Posterior vena cava (tissue), 2 donors: Measurements from ENCODE around the gene SUOX. TPM values are rescaled to one million over a fixed set of nuclear protein-coding genes. Genes with fewer than 3 reads are reported as not detected.

Experiments
- DNase-seq: peaks from one replicate; pipeline ENCODE4 v3.0.0-alpha.2; 2020; ENCODE audit warnings: low spot score
- intact Hi-C, 2 donors: fragments of 100-400 bp; cut with DNase I; formaldehyde crosslinking; loops; one replicate each; pipeline versions ENCODE4 v1.14.1 to v1.14.2; 2022 to 2023
- long read RNA-seq, 2 donors: library from polyadenylated mRNA; unstranded; transcript quantifications; one replicate each; pipeline ENCODE4 v2.0.0, GENCODE V29; 2020 to 2021
- total RNA-seq, 2 donors: library from RNA; stranded (reverse); fragmentation: NEBNext Ultra II Directional; extraction: Animal tissue kit (Norgen Biotek cat#: 25700); gene quantifications; one replicate each; pipeline ENCODE4 v1.2.1, GENCODE V29; 2021
- donor health status: DM: yes; HTN: yes; CAD: no.
- donor health status: DM: yes; HTN: yes; CAD: no.

The SUOX gene
- total RNA-seq: 10 to 100 TPM; 15.0 to 15.9 TPM
- long read RNA-seq, donor 1, transcript SUOX-202 (4 exons, 2,306 nt): minor isoform, 6 of 18 reads
- long read RNA-seq, donor 1, transcript SUOX-201 (5 exons, 2,364 nt): major isoform, 9 of 18 reads
- long read RNA-seq, donor 1, partial matches to known transcripts: 0 of 18 reads
- long read RNA-seq, donor 1, other reads (novel, unspliced or antisense): 3 of 18 reads
- long read RNA-seq, donor 2, transcript SUOX-201 (5 exons, 2,364 nt): major isoform, 18 of 36 reads
- long read RNA-seq, donor 2, partial matches to known transcripts: 6 of 36 reads
- long read RNA-seq, donor 2, other reads (novel, unspliced or antisense): 2 of 36 reads

- DNase-seq: peak; percentile 99
- intact Hi-C loops: loop anchor here in 1 of 2 donors (5.0 kb wide), 1 partner anchor 40 kb away; no protein-coding TSS in a partner anchor
These were observed at the start of gene SUOX for GRCh38 chr12:55996715-55997534. TSS of gene SUOX (plus strand) at chr12:55997276. CDS start at chr12:56002222, 4,946 bp downstream.

DNA sequence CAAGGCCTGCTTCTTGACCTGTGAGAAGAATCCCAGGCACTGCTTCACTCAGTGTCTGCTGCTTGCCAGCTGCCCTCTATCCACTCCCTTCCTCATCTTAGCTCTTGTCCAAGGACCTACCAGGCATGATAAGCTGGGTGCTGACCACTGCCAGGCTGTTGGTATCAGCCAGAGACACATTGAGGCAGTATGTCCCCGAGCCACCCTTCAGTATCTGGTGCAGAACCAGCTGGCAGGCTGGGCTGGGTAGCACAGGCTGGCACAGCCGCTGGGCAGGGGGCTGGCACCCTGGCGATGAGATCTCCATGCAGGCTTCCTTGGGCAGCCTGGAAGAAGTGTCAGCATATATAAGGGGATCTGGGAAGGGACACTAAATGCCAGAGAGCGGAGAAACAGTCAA lies 41.7 kb upstream of the SUOX start:
- DNase-seq: no peak
- intact Hi-C loops: no loop called here

- intact Hi-C loops: no loop called here
- no peak for DNase-seq
These were observed 41.1 kb upstream of the SUOX start for GRCh38 chr12:55955800-55956508.

- intact Hi-C loops: no loop called here
- no peak for DNase-seq
These were observed 39.8 kb upstream of the SUOX start for GRCh38 chr12:55957106-55957859.

DNA sequence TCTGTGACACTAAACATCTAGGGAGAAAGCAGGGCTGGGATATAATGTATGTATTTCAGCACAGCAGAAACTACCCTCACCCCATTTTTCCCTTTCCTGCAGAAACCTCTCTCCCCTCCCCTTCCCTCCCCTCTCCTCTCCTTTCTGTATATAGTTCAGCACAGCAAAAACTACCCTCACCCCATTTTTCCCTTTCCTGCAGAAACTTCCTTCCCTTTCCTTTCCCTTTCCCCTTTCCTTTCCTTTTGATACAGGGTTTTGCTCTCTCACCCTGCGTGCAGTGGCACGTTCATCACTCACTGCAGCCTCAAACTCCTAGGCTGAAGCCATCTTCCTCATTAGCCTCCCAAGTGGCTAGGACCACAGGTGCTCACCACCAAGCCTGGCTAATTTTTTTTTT lies 33.3 kb upstream of the SUOX start:
- intact Hi-C loops: no loop called here
- no peak for DNase-seq

- no peak for DNase-seq
- intact Hi-C loops: no loop called here
These were observed 31.8 kb upstream of the SUOX start for GRCh38 chr12:55965240-55965639.

GRCh38 chr12:55965941-55966407 lies 31.1 kb upstream of the SUOX start, which contains the start of gene PMEL:
TSS of gene PMEL (minus strand) at chr12:55966042. CDS start at chr12:55966011, 31 bp downstream.
- no peak for DNase-seq
- intact Hi-C loops: loop anchor here in 1 of 2 donors (2.0 kb wide), 1 partner anchor 25 kb away; no protein-coding TSS in a partner anchor

GRCh38 chr12:55966408-55967281 lies 30.4 kb upstream of the SUOX start, which contains the start of gene CDK2:
TSS of gene CDK2 (plus strand) at chr12:55966830. CDS start at chr12:55967009, 179 bp downstream.
- peak; percentile 97 for DNase-seq
- intact Hi-C loops: loop anchor here in 1 of 2 donors (2.0 kb wide), 1 partner anchor 26 kb away; no protein-coding TSS in a partner anchor

DNA sequence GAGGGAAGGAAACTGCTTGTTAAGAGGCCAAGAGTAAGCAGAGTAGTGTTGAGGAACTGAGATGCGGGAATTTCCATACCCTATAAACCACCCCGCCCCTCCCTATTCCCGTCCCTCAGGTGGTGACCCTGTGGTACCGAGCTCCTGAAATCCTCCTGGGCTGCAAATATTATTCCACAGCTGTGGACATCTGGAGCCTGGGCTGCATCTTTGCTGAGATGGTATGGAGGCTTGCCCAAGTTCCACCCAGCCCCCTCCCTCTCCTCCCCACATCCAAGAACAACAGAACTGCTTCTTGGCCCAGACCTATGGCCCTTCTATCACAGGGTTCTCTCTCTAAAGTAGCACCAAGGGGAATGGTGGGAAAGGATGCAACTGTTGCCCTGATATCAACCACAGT lies 27.7 kb upstream of the SUOX start:
- DNase-seq: no peak
- intact Hi-C loops: no loop called here

DNA sequence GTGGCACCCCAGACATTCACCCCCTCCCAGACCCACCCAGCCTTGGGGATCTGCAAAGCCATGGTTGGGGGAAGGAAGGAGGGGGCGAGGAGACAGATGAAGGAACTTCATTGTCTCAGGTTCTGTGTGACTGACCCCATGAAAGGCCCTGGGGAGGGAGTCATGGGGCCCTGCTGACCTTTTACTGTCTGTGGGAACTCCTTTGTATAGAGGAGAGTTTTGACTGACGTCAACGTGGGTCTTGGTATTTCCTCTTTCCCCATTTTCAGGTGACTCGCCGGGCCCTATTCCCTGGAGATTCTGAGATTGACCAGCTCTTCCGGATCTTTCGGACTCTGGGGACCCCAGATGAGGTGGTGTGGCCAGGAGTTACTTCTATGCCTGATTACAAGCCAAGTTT lies 26.3 kb upstream of the SUOX start:
- intact Hi-C loops: no loop called here
- no peak for DNase-seq

GRCh38 chr12:55972042-55972441 lies 25.0 kb upstream of the SUOX start:
- no peak for DNase-seq
- intact Hi-C loops: no loop called here

- intact Hi-C loops: no loop called here
- no peak for DNase-seq
These were observed 24.6 kb upstream of the SUOX start for GRCh38 chr12:55972456-55972855.

- no peak for DNase-seq
- intact Hi-C loops: no loop called here
These were observed 24.0 kb upstream of the SUOX start for GRCh38 chr12:55972911-55973598.

- intact Hi-C loops: no loop called here
These were observed 23.3 kb upstream of the SUOX start, which contains the start of gene RAB5B for GRCh38 chr12:55973599-55974307. TSS of gene RAB5B (plus strand) at chr12:55974078. CDS start at chr12:55986961, 12,883 bp downstream.

DNA sequence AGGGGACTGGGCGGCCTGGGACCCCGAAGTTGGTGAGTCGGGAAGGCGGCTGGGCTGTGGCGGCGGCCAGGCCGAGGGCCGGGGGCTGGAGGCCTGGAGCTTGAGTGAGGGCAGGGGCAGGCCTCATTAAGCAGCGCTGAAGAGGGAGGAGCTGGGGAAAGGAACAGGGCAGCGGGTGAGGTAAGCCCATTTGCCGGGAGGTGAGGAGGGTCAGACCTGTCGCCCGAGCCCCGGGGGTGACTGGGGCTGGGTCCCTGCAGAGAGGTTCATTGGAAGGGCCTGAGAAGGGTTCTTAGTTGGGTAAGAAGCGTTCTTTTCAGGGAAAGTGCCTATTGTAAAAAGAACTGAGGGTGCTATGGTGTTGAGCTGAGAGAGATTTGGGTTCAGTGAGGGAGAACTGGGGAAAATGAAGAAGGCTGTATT lies 22.8 kb upstream of the SUOX start:
- no peak for DNase-seq
- intact Hi-C loops: no loop called here

More at GRCh38 chr12:55973599-55974307, 23.3 kb upstream of the SUOX start, which contains the start of gene RAB5B:
- peak; percentile 100 for DNase-seq

DNA sequence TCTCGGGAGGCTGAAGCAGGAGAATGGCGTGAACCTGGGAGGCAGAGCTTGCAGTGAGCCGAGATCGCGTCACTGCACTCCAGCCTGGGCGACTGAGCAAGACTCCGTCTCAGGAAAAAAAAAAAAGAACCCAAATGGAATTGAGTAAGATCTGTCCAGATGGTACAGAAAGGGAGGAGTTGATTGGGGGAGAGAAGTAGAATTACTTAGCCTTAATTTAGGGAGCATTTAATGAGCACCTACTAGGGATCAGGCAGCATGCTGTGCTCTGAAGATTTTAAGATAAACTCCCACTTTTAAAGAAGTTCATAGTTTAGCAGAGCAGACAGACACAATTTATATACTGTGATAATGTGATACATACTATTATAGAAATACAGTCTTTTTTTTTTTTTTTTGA lies 18.7 kb upstream of the SUOX start:
- intact Hi-C loops: no loop called here
- no peak for DNase-seq
